HepG2 (cell line): ENCODE measurements around the gene KLF13.

Experiments used
- EZH2 ChIP-seq: conservative IDR thresholded peaks from 2 replicates; pipeline ENCODE4 v1.6.1; 2012; ENCODE audit warnings: mild to moderate bottlenecking, low read depth, low read length, moderate library complexity
- FOXM1 ChIP-seq: sonication (generic); formaldehyde crosslinking; IDR thresholded peaks from 2 replicates; pipeline ENCODE4 v1.5.0; 2020; ENCODE audit warnings: missing genetic modification reagents
- IKZF1 ChIP-seq: fragments of 450-650 bp; IDR thresholded peaks from 2 replicates; pipeline ENCODE4 v1.7.1; 2016
- KLF9 ChIP-seq: IDR thresholded peaks from 2 replicates; pipeline ENCODE4 v1.6.1; 2016; ENCODE audit warnings: low read depth
- MAFG ChIP-seq: sonication (generic); formaldehyde crosslinking; IDR thresholded peaks from 2 replicates; pipeline ENCODE4 v1.5.1; 2020; ENCODE audit warnings: mild to moderate bottlenecking, missing genetic modification reagents
- POLR2A ChIP-seq, 2 experiments: IDR thresholded peaks; 2 replicates each; pipeline ENCODE4 v1.6.1; 2011; ENCODE audit warnings: low read depth in 2 of 2, low read length in 2 of 2, mild to moderate bottlenecking in 1 of 2, moderate library complexity in 1 of 2; ENCODE audit not compliant: insufficient read depth in 1 of 2
- RBM22 ChIP-seq: fragments of 200-400 bp; formaldehyde crosslinking; optimal IDR thresholded peaks from 2 replicates; pipeline ENCODE3; 2017; ENCODE audit warnings: mild to moderate bottlenecking, low read length, moderate library complexity
- SIX1 ChIP-seq: sonication (generic); formaldehyde crosslinking; IDR thresholded peaks from 2 replicates; pipeline ENCODE4 v1.4.0; 2020; ENCODE audit warnings: missing genetic modification reagents, borderline replicate concordance
- ZC3H13 ChIP-seq: sonication (generic); formaldehyde crosslinking; IDR thresholded peaks from 2 replicates; pipeline ENCODE4 v1.8.1; 2023; ENCODE audit warnings: mild to moderate bottlenecking, missing genetic modification reagents, moderate library complexity
- ZFAT ChIP-seq: sonication (generic); formaldehyde crosslinking; conservative IDR thresholded peaks from 2 replicates; pipeline ENCODE4 v1.8.1; 2023; ENCODE audit warnings: missing genetic modification reagents, inconsistent platforms
- ZFP41 ChIP-seq: sonication (generic); formaldehyde crosslinking; IDR thresholded peaks from 2 replicates; pipeline ENCODE4 v1.4.0; 2020; ENCODE audit warnings: mild to moderate bottlenecking, missing genetic modification reagents, borderline replicate concordance
- ZNF737 ChIP-seq: sonication (generic); formaldehyde crosslinking; IDR thresholded peaks from 2 replicates; pipeline ENCODE4 v1.5.0; 2020; ENCODE audit warnings: missing genetic modification reagents, mild to moderate bottlenecking, borderline replicate concordance
- ZNF747 ChIP-seq: sonication (generic); formaldehyde crosslinking; IDR thresholded peaks from 2 replicates; pipeline ENCODE4 v1.8.1; 2023; ENCODE audit warnings: missing genetic modification reagents, mild to moderate bottlenecking, borderline replicate concordance
- TF ChIP-seq, protein P1 (sequence below): IDR thresholded peaks from 2 replicates; pipeline ENCODE4 v1.6.1; 2016

GRCh38 chr15:31360843-31361763, 34.5 kb downstream of the KLF13 start:
- no peak for TF ChIP-seq EZH2
- no peak for TF ChIP-seq POLR2A (IDR thresholded peaks at IDR 0.05; ENCODE audit: insufficient read depth in 1 of 2, low read depth in 2 of 2, low read length in 2 of 2)
- TF ChIP-seq ZNF747 (CRISPR knock-in tag): no peak
- TF ChIP-seq, protein P1, sequence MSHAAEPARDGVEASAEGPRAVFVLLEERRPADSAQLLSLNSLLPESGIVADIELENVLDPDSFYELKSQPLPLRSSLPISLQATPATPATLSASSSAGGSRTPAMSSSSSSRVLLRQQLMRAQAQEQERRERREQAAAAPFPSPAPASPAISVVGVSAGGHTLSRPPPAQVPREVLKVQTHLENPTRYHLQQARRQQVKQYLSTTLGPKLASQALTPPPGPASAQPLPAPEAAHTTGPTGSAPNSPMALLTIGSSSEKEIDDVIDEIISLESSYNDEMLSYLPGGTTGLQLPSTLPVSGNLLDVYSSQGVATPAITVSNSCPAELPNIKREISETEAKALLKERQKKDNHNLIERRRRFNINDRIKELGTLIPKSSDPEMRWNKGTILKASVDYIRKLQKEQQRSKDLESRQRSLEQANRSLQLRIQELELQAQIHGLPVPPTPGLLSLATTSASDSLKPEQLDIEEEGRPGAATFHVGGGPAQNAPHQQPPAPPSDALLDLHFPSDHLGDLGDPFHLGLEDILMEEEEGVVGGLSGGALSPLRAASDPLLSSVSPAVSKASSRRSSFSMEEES: no peak
- no peak for TF ChIP-seq IKZF1
- TF ChIP-seq ZFP41 (CRISPR knock-in tag): no peak
- no peak for TF ChIP-seq RBM22
- TF ChIP-seq SIX1: no peak
- TF ChIP-seq ZC3H13 (CRISPR knock-in tag): no peak
- no peak for TF ChIP-seq FOXM1 (CRISPR knock-in tag)
- no peak for TF ChIP-seq MAFG (CRISPR knock-in tag)
- no peak for TF ChIP-seq ZFAT
- no peak for TF ChIP-seq ZNF737 (CRISPR knock-in tag)
- TF ChIP-seq KLF9 (CRISPR knock-in tag): no peak
